ENCODE measurements around the gene HINT2.

Gene HINT2

DNA sequence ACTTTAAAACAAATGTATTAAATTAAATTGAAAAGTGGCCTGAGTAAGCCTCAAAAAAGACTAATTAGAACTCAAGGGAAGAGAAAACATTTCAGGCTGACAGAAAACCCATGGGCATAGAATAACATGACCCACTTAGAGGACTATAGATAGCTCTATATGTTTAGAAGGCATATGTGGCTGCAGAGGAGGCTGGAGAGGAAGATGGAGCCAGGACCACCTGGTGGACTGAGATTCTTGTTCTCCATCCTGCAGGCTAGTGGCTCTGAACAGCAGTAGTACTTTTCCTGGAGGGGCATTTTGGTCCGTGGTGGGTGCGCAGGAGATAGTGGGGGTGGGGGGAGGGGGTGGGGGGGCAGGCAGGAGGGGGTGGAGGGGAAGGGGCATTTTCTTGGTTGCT is 33.8 kb downstream of the HINT2 start:
- DNase-seq (ENCODE audit: low read depth in 1 of 2, low spot score in 1 of 2) = no peak

DNA sequence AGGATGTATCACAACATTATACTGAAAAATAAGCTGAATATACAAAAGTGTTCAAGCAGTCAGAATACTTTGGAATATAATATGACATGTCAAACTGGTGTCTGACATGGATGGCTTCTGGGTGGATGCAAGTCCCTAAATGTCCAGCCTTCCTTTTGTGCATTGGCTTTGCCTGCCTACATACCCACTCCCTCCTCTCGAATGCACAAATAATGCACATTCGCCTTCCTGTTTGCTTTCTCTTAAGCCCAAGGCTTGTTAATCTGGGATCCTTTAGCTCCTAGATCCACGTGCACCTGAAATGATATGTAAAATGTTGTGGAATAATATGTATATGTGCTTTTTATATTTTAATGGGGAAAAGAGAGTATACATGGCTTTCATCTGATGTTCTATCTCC is 36.3 kb downstream of the HINT2 start:
- DNase-seq (ENCODE audit: low read depth in 1 of 2, low spot score in 1 of 2) = no peak

DNA sequence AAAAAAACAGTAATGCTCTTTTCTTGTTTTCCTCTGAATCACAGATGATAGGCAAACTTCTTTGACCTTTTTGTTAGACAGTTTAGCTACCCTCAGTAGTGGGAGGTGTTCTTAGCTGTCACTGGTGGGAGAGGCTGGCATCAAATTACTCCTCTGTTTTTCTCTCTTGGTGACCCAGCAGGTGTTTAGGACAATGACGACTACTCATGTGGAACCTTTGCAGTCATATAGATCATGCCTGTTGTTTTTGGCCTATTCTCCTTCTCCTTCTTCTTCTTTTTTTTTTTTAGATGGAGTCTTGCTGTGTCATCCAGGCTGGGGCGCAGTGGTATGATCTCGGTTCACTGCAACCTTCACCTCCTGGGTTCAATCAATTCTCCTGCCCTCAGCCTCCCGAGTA is 38.8 kb downstream of the HINT2 start:
- no peak for DNase-seq (ENCODE audit: low read depth in 1 of 2, low spot score in 1 of 2)

DNA sequence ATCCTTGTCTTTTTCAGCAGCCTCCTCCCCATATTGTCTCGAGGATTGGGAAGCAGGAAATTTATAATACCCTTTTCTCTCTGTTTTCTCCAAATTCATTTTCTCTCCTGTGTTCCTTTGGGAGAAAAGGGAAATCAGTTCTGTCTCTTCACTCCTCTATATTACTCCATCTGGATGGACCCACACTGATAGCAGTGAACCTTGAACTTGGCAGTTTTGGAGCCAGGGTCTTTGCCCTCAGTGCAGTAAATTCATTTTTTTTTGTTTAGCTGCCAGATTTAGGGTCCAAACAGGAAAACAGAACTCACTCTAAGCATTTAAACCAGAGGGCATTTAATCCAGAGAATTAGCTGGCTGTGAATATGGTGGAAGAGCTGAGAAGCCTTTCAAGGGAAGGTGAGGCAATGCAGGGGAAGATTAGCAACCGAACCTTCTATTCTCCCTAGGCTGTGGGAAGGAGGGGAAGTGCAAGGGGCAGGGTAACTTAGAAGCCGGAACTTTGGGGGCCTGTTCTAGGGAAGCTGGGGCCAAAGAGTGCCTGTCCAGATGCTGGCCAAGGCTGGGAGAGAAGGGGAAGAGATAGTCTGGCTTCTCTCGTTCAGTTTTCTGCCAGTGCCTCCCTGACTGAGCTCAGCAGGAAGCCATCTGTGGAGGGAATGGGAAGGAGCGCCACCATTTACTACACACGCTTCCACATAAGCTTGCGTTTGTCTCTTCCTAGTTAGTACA is 39.8 kb downstream of the HINT2 start:
- DNase-seq (ENCODE audit: low read depth in 1 of 2, low spot score in 1 of 2) = no peak

DNA sequence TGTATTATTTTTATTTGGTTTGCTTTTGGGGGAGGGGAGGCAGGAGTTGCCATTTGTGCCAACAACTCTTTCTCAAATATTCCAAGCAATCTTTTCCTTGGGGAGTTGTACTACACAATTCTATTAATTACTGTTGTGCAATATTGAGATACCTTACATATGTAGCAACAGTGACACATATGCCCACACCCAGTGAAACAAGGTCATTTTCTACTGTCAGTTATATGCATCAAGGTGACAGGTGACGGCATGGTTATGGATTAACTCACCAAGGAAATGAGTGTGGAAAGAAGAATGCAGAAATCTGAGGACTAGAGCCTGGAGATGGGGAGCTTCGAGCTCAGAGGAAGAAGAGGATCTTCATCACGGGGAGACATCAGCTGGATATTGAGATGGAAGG is 42.9 kb downstream of the HINT2 start:
- DNase-seq (ENCODE audit: low read depth in 1 of 2, low spot score in 1 of 2) = no peak

DNA sequence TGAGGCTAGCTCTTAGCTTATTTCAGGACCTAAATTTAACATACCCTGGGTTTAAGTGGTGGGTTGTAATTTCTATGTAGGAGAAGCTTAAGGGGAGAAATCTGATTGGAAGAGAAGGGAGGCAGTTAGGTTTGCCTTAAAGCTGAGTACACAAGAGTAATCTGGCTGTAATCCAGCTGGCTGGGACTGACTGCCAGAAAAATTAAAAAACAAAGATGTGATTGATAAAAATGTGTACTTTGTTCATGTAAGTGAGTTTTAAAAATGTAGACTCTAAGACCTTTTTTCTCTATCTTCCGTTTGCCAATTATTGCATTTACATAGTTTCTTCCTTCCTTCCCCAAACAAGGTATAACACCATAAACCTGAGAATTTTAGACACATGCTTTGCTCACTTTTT is 43.3 kb downstream of the HINT2 start:
- no peak for DNase-seq (ENCODE audit: low read depth in 1 of 2, low spot score in 1 of 2)

DNA sequence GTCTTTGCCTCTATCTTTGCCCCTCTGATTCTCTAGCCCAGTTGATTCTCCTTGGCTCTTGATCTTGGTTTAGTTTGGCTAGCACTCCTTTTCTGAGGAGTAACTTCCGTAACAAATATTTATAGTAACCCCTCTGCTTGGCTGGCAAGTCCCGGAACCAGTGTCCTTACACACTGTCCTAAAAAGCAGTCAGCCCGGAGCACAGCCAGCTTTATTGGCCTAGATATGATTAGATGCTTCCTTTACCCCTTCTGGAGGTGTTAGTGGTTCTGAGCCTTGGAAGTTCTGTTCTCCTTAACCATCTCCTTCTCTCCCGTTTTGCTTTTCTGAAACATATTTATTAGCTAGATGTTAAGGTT is 43.8 kb downstream of the HINT2 start:
- no peak for DNase-seq (ENCODE audit: low read depth in 1 of 2, low spot score in 1 of 2)

DNA sequence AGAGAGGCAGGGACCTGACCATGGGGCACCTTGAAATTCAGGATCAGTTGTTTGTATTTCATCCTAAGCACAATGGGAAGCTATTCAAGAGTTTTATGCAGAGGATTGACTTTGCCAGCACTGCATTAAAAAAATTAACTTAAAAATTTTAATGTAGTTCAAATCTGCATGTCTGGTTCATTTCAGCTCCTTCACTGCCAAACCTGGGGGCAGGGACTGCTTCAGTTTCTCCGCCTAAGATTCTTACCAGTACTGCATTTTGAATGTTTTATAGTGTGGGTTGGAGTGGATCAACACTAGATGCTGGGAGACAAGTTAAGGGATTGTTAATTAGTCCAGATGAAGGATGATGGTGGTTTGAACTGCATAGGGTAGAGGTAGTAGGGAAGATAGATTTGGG is 45.1 kb downstream of the HINT2 start:
- no peak for DNase-seq (ENCODE audit: low read depth in 1 of 2, low spot score in 1 of 2)

DNA sequence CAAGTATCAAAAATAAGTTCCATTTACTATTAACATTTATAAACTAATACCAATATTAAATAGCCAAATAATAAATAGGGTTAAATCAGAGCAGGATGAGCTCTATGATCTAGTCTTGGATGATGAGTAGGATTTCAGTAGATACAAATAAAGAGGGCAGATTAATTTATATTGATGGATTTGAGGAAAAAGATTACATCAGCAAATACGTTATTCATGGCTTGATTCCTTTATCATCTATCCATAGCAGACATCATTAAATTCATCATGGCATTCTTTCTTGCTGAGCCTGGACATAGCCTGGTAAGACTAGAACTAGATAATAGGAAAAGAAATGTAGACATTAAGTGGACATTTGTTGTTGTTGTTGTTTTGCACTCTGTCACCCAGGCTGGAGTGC is 47.4 kb downstream of the HINT2 start:
- no peak for DNase-seq (ENCODE audit: low read depth in 1 of 2, low spot score in 1 of 2)

DNA sequence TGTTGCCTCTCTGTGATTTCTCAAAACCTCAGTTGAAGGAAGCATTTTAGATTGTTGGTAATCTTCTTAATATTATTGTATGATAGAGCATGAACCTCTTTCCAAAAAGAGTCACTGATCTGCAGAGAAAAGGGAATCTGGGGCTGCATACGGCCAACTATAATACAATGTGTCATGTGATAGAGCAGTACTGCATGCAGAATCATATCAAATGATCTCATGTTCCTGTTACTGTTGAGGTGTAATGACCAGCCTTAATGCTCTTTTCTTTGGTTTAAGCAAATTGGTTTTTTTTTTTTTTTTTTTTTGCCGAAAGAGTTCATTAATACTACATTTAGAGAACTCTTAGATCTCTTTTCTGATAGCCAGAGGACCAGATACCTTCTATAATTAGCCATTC is 47.8 kb downstream of the HINT2 start:
- DNase-seq (ENCODE audit: low read depth in 1 of 2, low spot score in 1 of 2) = no peak

DNA sequence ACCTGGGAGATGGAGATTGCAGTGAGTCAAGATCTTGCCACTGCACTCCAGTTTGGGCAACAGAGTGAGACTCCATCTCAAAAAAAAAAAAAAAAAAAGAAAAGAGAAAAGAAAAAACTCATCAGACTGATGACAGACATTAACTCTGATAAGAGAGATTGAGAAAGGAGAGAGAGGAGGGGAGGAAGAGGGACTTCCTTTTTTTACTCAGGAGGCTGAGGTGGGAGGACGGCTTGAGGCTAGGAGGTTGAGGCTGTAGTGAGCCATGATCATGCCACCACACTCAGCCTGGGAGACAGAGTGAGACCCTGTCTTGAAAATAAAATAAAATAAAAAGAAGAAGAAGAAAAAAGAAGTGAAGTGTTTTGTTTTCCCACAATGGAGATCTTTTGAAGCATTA is 51.0 kb downstream of the HINT2 start:
- no peak for DNase-seq (ENCODE audit: low read depth in 1 of 2, low spot score in 1 of 2)

DNA sequence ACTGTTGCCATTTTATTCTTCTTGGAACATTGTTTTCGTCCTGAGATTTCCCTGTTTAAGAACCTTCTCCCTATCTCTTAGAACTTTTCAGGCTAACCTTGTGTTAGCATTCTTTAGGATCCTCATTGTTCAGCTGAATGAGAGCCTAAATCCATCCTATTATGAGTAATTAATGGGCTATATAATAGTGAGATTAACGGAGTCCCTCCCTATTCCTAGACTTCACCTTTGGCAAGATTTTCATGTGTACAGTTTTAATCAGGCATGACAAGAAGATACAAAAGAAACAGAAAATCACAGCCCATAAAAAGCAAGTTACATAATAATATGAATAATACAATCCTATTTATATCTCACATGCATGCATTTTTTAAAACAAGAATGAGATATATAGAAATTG is 51.7 kb downstream of the HINT2 start:
- DNase-seq (ENCODE audit: low read depth in 1 of 2, low spot score in 1 of 2) = no peak

Data from stimulated activated CD4-positive, alpha-beta T cell treated with anti-CD3 and anti-CD28 coated beads, Interleukin-15, amount 100 ng/mL, for 1 hour (primary cell).